Measurements from ENCODE around the gene FOXO3. TPM values are rescaled to one million over a fixed set of nuclear protein-coding genes. Genes with fewer than 3 reads are reported as not detected.
A peak's percentile ranks its signal among the peaks of the same experiment; 100 is the strongest.

FOXO3 gene
- total RNA-seq, 1 experiment from 2014 or later: 43.8 TPM

DNA sequence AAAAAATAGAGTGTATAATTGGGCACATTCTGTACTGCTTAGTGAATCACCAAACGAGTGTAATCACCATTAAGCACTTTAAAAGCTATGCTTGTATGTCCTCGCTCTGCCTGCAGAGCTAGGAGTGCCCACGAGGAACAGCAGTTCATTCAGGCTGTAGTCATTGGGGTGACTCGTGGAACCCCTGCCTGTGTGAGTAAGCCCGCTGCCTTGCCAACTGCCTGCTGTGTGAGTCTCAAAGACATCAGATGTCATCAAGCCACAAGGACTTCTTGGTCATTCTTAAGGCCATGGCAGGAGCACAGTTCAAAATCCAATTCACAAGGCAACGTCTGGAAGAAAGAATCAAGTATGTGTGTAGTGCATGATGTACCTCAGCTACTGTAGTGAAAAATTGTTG is 60.4 kb downstream of the FOXO3 start:
- no peaks in the 10 kb centered on the region for H3K36me3 ChIP-seq (ENCODE audit: control insufficient read depth, insufficient read depth, low read length)
- ChIA-PET POLR2A (interaction anchor here (0.6 kb wide), 1 partner anchor 146 kb away, joined by 3 read pairs; no protein-coding TSS in a partner anchor), CTCF (no interaction called here)
- H3K4me3 ChIP-seq (ENCODE audit: low read depth in 2 of 2, low read length in 2 of 2): no peak overlapping the region
- H3K4me1 ChIP-seq (ENCODE audit: control insufficient read depth, insufficient read depth, low read length): peaks cover 9% of the 10 kb centered on the region
- H3K27me3 ChIP-seq (ENCODE audit: control insufficient read depth, insufficient read depth, low read length): no peaks in the 10 kb centered on the region
- no TSS peak for BruUV-seq (replicated peaks)
- intact Hi-C loops (cut with micrococcal nuclease; ENCODE audit: unreplicated experiment): no loop called here
- in situ Hi-C loops (cut with HindIII; ENCODE audit: low pct_unique_long_range_greater_than_20kb, low sequenced_read_pairs): no loop called here
- DNase-seq (ENCODE audit: low read depth, low spot score) (peak; percentile 36), ATAC-seq (peak; percentile 36; the same call in 1 of the 2 replicates)
- no peak overlapping the region for H3K27ac ChIP-seq (ENCODE audit: low read length)
- H3K9me3 ChIP-seq (ENCODE audit: control insufficient read depth, insufficient read depth, low read depth, low read length): no peaks in the 10 kb centered on the region
- TF ChIP-seq TCF7L2 (IDR thresholded peaks at IDR 0.05; ENCODE audit: low read depth, low read length): no peak
- TF ChIP-seq, protein P1, sequence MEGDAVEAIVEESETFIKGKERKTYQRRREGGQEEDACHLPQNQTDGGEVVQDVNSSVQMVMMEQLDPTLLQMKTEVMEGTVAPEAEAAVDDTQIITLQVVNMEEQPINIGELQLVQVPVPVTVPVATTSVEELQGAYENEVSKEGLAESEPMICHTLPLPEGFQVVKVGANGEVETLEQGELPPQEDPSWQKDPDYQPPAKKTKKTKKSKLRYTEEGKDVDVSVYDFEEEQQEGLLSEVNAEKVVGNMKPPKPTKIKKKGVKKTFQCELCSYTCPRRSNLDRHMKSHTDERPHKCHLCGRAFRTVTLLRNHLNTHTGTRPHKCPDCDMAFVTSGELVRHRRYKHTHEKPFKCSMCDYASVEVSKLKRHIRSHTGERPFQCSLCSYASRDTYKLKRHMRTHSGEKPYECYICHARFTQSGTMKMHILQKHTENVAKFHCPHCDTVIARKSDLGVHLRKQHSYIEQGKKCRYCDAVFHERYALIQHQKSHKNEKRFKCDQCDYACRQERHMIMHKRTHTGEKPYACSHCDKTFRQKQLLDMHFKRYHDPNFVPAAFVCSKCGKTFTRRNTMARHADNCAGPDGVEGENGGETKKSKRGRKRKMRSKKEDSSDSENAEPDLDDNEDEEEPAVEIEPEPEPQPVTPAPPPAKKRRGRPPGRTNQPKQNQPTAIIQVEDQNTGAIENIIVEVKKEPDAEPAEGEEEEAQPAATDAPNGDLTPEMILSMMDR (IDR thresholded peaks at IDR 0.05): no peak
- no peak for TF ChIP-seq SIN3A (IDR thresholded peaks at IDR 0.05; ENCODE audit: borderline replicate concordance, insufficient read depth, low read depth, low read length)
- TF ChIP-seq POLR2AphosphoS5 (IDR thresholded peaks at IDR 0.05; ENCODE audit: low read depth, low read length): no peak
- TF ChIP-seq, protein P2, sequence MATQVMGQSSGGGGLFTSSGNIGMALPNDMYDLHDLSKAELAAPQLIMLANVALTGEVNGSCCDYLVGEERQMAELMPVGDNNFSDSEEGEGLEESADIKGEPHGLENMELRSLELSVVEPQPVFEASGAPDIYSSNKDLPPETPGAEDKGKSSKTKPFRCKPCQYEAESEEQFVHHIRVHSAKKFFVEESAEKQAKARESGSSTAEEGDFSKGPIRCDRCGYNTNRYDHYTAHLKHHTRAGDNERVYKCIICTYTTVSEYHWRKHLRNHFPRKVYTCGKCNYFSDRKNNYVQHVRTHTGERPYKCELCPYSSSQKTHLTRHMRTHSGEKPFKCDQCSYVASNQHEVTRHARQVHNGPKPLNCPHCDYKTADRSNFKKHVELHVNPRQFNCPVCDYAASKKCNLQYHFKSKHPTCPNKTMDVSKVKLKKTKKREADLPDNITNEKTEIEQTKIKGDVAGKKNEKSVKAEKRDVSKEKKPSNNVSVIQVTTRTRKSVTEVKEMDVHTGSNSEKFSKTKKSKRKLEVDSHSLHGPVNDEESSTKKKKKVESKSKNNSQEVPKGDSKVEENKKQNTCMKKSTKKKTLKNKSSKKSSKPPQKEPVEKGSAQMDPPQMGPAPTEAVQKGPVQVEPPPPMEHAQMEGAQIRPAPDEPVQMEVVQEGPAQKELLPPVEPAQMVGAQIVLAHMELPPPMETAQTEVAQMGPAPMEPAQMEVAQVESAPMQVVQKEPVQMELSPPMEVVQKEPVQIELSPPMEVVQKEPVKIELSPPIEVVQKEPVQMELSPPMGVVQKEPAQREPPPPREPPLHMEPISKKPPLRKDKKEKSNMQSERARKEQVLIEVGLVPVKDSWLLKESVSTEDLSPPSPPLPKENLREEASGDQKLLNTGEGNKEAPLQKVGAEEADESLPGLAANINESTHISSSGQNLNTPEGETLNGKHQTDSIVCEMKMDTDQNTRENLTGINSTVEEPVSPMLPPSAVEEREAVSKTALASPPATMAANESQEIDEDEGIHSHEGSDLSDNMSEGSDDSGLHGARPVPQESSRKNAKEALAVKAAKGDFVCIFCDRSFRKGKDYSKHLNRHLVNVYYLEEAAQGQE (IDR thresholded peaks at IDR 0.05; ENCODE audit: insufficient read depth in 1 of 2, low read depth in 2 of 2, low read length in 1 of 2): no peak

DNA sequence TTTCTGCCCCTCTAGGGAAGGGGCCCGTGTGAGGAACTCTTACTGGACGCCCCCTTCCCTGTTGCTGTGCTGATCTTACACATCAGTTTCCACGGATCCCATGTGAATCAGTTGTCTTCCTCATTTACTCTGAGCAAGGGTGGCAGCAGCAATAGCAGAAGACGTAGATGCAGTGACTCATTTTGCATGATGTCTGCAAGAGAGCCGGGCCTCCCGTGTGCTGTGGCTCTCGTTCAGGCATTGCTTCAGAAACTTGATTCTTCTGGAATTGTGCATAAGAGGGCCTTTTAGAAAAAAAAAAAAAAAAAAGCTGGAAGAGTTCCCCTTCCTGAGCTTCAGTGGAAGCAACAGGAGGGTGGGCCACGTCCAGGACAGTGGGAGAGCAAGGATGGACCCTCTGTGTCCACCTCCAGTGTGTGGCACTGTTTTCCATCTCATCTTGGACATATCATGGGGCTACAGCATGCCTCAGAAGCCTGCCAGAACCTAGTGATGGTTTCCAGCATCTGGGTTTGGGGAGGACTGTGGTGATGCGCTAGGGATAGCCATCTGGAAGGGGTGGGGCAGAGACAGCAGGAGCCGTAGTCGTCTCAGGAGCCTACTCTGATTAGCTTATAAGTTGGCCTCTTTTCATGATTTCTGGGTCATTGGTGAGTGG is 62.1 kb downstream of the FOXO3 start:
- Histone ChIP-seq H3K36me3 (ENCODE audit: control insufficient read depth, insufficient read depth, low read length) (no peaks in the 10 kb centered on the region), H3K9me3 (ENCODE audit: control insufficient read depth, insufficient read depth, low read depth, low read length) (no peaks in the 10 kb centered on the region), H3K27me3 (ENCODE audit: control insufficient read depth, insufficient read depth, low read length) (no peaks in the 10 kb centered on the region), H3K4me3 (ENCODE audit: low read depth in 2 of 2, low read length in 2 of 2) (no peak overlapping the region), H3K4me1 (ENCODE audit: control insufficient read depth, insufficient read depth, low read length) (peaks cover 9% of the 10 kb centered on the region), H3K27ac (ENCODE audit: low read length) (no peak overlapping the region)
- in situ Hi-C loops (cut with HindIII; ENCODE audit: low pct_unique_long_range_greater_than_20kb, low sequenced_read_pairs) (no loop called here), intact Hi-C loops (cut with micrococcal nuclease; ENCODE audit: unreplicated experiment) (no loop called here)
- no peak for DNase-seq (ENCODE audit: low read depth, low spot score)
- TF ChIP-seq SIN3A (IDR thresholded peaks at IDR 0.05; ENCODE audit: borderline replicate concordance, insufficient read depth, low read depth, low read length) (no peak), POLR2AphosphoS5 (IDR thresholded peaks at IDR 0.05; ENCODE audit: low read depth, low read length) (no peak)
- TF ChIP-seq, protein P2 (IDR thresholded peaks at IDR 0.05; ENCODE audit: insufficient read depth in 1 of 2, low read depth in 2 of 2, low read length in 1 of 2): no peak
- no TSS peak for BruUV-seq (replicated peaks)
- CTCF ChIA-PET: interaction anchor here (0.9 kb wide), 1 partner anchor 270 kb away, joined by 5 read pairs; no protein-coding TSS in a partner anchor
- no peak; the same call in 1 of the 2 replicates for ATAC-seq
- POLR2A ChIA-PET: interaction anchor here (0.5 to 0.6 kb wide), 3 partner anchors 15 to 664 kb away, joined by 3 to 4 read pairs (median 3); no protein-coding TSS in a partner anchor
